CD4-positive, alpha-beta T cell treated with Interleukin-1 beta for 1 hour (primary cell): ENCODE measurements around the gene NPS.
A peak's percentile ranks its signal among the peaks of the same experiment; 100 is the strongest.

Source experiments
- DNase-seq, 2 donors: peaks; one replicate each; pipeline ENCODE4 v3.0.0-alpha.2; 2020 to 2022

Gene NPS

GRCh38 chr10:127549009-127549408, at the start of gene NPS:
NPS (plus strand) TSS chr10:127549309; CDS start chr10:127549369, 60 bp downstream.
- no peak for DNase-seq

GRCh38 chr10:127500127-127500526, 49.0 kb upstream of the NPS start:
- no peak for DNase-seq

- DNase-seq = no peak
Observed at GRCh38 chr10:127506094-127506493, 43.0 kb upstream of the NPS start.

GRCh38 chr10:127522298-127522697, 26.8 kb upstream of the NPS start:
- DNase-seq = no peak

- DNase-seq = no peak
Observed at GRCh38 chr10:127523476-127523875, 25.6 kb upstream of the NPS start.

- DNase-seq = no peak
Observed at GRCh38 chr10:127524229-127524628, 24.9 kb upstream of the NPS start.

GRCh38 chr10:127524908-127525665, 24.0 kb upstream of the NPS start:
- no peak for DNase-seq

GRCh38 chr10:127525686-127526085, 23.4 kb upstream of the NPS start:
- no peak for DNase-seq

- no peak for DNase-seq
Observed at GRCh38 chr10:127526161-127526560, 22.9 kb upstream of the NPS start.

GRCh38 chr10:127527320-127527719, 21.8 kb upstream of the NPS start:
- DNase-seq = no peak

- DNase-seq = no peak
Observed at GRCh38 chr10:127527891-127528290, 21.2 kb upstream of the NPS start.

- no peak for DNase-seq
Observed at GRCh38 chr10:127532193-127532592, 16.9 kb upstream of the NPS start.

- DNase-seq = no peak
Observed at GRCh38 chr10:127532659-127533058, 16.4 kb upstream of the NPS start.

GRCh38 chr10:127534074-127534473, 15.0 kb upstream of the NPS start:
- DNase-seq = peak in 1 of 2 donors; percentile 12

- DNase-seq = no peak
Observed at GRCh38 chr10:127534496-127534895, 14.6 kb upstream of the NPS start.

GRCh38 chr10:127535802-127536515, 13.2 kb upstream of the NPS start:
- no peak for DNase-seq

- no peak for DNase-seq
Observed at GRCh38 chr10:127536972-127537760, 11.9 kb upstream of the NPS start.

GRCh38 chr10:127537924-127538323, 11.2 kb upstream of the NPS start:
- no peak for DNase-seq

GRCh38 chr10:127548022-127548421, 1.1 kb upstream of the NPS start:
- DNase-seq = no peak

- no peak for DNase-seq
Observed at GRCh38 chr10:127550861-127551260, 1.8 kb downstream of the NPS start.

GRCh38 chr10:127552446-127552845, 3.3 kb downstream of the NPS start:
- no peak for DNase-seq

GRCh38 chr10:127553417-127553816, 4.3 kb downstream of the NPS start:
- no peak for DNase-seq

- no peak for DNase-seq
Observed at GRCh38 chr10:127556916-127557315, 7.8 kb downstream of the NPS start.

- no peak for DNase-seq
Observed at GRCh38 chr10:127561647-127562046, 12.5 kb downstream of the NPS start.
